A549 (cell line): Measurements from ENCODE around the gene JAZF1. TPM values are rescaled to one million over a fixed set of nuclear protein-coding genes. Genes with fewer than 3 reads are reported as not detected.

Experiments
- ATAC-seq, 2 experiments: fragments of 200-7000 bp in 1 of 2; fragments of >200 bp in 1 of 2; cut with Nextera tagmentation in 1 of 2; cut with Tn5 transposase in 1 of 2; 3 replicates each; pipeline versions ENCODE4 v1.8.0 to v1.9.1; 2018 to 2020; ENCODE audit warnings: mild to moderate bottlenecking in 1 of 2, moderate library complexity in 1 of 2
- CTCF ChIA-PET: fragments of 300-600 bp; sonication (Branson Sonifier 250); formaldehyde crosslinking; extraction: SDS; loops from one replicate; lab custom pipeline; 2021; ENCODE audit warnings: antibody characterized with exemption, inconsistent platforms; lab: Yijun Ruan, JAX
- POLR2A ChIA-PET: fragments of 350-600 bp; formaldehyde crosslinking; extraction: SDS; loops from one replicate; lab custom pipeline; 2021; ENCODE audit warnings: antibody characterized with exemption, inconsistent platforms; lab: Yijun Ruan, JAX
- DNase-seq, 2 experiments: peaks; one replicate each; pipeline versions ENCODE4 v3.0.0 to v3.0.0-alpha.2; 2011 to 2016; ENCODE audit warnings: low read depth in 1 of 2, low spot score in 1 of 2
- FAIRE-seq: peaks from 2 replicates; lab custom pipeline; 2011; peaks lifted over from hg19 to GRCh38; lab: Jason Lieb, UNC
- H3K27ac ChIP-seq, 2 experiments: fragments of >200 bp; sonication (Bioruptor Twin); formaldehyde crosslinking; 3 replicates each; pipeline ENCODE4 v1.5.1; 2016 to 2017
- H3K4me1 ChIP-seq: fragments of >200 bp; sonication (Bioruptor Twin); formaldehyde crosslinking; 3 replicates; pipeline ENCODE4 v1.6.1; 2016
- H3K4me2 ChIP-seq: fragments of >200 bp; sonication (Bioruptor Twin); formaldehyde crosslinking; 3 replicates; pipeline ENCODE4 v1.6.1; 2016
- H3K4me3 ChIP-seq: fragments of >200 bp; sonication (Bioruptor Twin); formaldehyde crosslinking; 3 replicates; pipeline ENCODE4 v1.5.1; 2016
- H3K9me3 ChIP-seq: fragments of >200 bp; sonication (Bioruptor Twin); formaldehyde crosslinking; 3 replicates; pipeline ENCODE4 v1.6.1; 2016
- BHLHE40 ChIP-seq: IDR thresholded peaks from 2 replicates; pipeline ENCODE4 v1.6.1; 2012; ENCODE audit warnings: low read depth, low read length, inconsistent platforms
- EHF ChIP-seq: fragments of 250-450 bp; sonication (Bioruptor Pico); IDR thresholded peaks from 2 replicates; pipeline ENCODE4 v1.5.0; 2020; ENCODE audit warnings: mild to moderate bottlenecking
- ESRRA ChIP-seq: fragments of 150-350 bp; IDR thresholded peaks from 2 replicates; pipeline ENCODE4 v1.6.1; 2014; ENCODE audit warnings: mild to moderate bottlenecking, low read length, borderline replicate concordance
- FOSL2 ChIP-seq, 2 experiments: fragments of 450-650 bp in 1 of 2; fragments of >200 bp in 1 of 2; sonication (Bioruptor Twin) in 1 of 2; formaldehyde crosslinking; IDR thresholded peaks; 2 replicates each; pipeline versions ENCODE4 v1.5.0 to v1.6.1; 2016 to 2020; ENCODE audit warnings: mild to moderate bottlenecking in 1 of 2, moderate library complexity in 1 of 2
- KDM5A ChIP-seq: fragments of 200-600 bp; sonication (generic); IDR thresholded peaks from 2 replicates; pipeline ENCODE4 v1.6.1; 2016; ENCODE audit warnings: antibody characterized with exemption, mild to moderate bottlenecking
- MAFK ChIP-seq: fragments of 450-650 bp; IDR thresholded peaks from 2 replicates; pipeline ENCODE4 v1.6.1; 2014; ENCODE audit not compliant: partially characterized antibody
- POLR2A ChIP-seq: IDR thresholded peaks from 2 replicates; pipeline ENCODE4 v1.6.1; 2012; ENCODE audit warnings: mild to moderate bottlenecking, low read length
- POLR2AphosphoS2 ChIP-seq: conservative IDR thresholded peaks from 2 replicates; pipeline ENCODE4 v1.6.1; 2012; ENCODE audit warnings: low read length, improper control_type of control experiment, inconsistent platforms
- ZSCAN20 ChIP-seq: fragments of 250-450 bp; sonication (Bioruptor Pico); IDR thresholded peaks from 2 replicates; pipeline ENCODE4 v1.8.0; 2022; ENCODE audit warnings: mild to moderate bottlenecking, moderate library complexity
- WGBS: methylation state at CpG from one replicate; pipeline ENCODE4 v1.1.6; 2017; ENCODE audit errors: missing lambda C conversion rate; 5-methylcytosine and 5-hydroxymethylcytosine counted together
- polyA plus RNA-seq, 4 experiments: library from polyadenylated mRNA; depleted of rRNA in 3 of 4; stranded (reverse); fragments of >200 nt; fragmentation: RNase III in 1 of 4; extraction: RNeasy Plus Mini Kit Qiagen cat#74134 plus additional on column Dnase treatment in 1 of 4; gene quantifications; 2 replicates in 3 of 4; 3 replicates in 1 of 4; pipeline ENCODE4 v1.2.3, GENCODE V29; 2011 to 2017
- TF ChIP-seq, protein P1 (sequence below): fragments of 250-450 bp; sonication (Bioruptor Pico); IDR thresholded peaks from 2 replicates; pipeline ENCODE4 v1.5.0; 2021; ENCODE audit warnings: mild to moderate bottlenecking, moderate library complexity, borderline replicate concordance
- TF ChIP-seq, protein P2 (sequence below): fragments of 250-450 bp; sonication (Bioruptor Pico); IDR thresholded peaks from 2 replicates; pipeline ENCODE4 v1.5.0; 2020; ENCODE audit warnings: low read depth, mild to moderate bottlenecking, moderate library complexity
- TF ChIP-seq, protein P3 (sequence below): fragments of >200 bp; sonication (Bioruptor Twin); formaldehyde crosslinking; IDR thresholded peaks from 2 replicates; pipeline ENCODE4 v1.6.1; 2016
- TF ChIP-seq, protein P4 (sequence below): IDR thresholded peaks from 2 replicates; pipeline ENCODE4 v1.6.1; 2012; ENCODE audit warnings: low read depth, borderline replicate concordance
- TF ChIP-seq, protein P5 (sequence below): fragments of >200 bp; sonication (Bioruptor Twin); formaldehyde crosslinking; IDR thresholded peaks from 3 replicates; pipeline ENCODE4 v1.6.1; 2016
- TF ChIP-seq, protein P6 (sequence below): fragments of 200-600 bp; sonication (generic); IDR thresholded peaks from 2 replicates; pipeline ENCODE4 v1.6.1; 2016; ENCODE audit warnings: antibody characterized with exemption, mild to moderate bottlenecking, moderate library complexity

Gene JAZF1
- polyA plus RNA-seq, 2 of the 4 experiments (the other 2 are of a cell fraction), result 1.9 to 2.8 TPM

DNA sequence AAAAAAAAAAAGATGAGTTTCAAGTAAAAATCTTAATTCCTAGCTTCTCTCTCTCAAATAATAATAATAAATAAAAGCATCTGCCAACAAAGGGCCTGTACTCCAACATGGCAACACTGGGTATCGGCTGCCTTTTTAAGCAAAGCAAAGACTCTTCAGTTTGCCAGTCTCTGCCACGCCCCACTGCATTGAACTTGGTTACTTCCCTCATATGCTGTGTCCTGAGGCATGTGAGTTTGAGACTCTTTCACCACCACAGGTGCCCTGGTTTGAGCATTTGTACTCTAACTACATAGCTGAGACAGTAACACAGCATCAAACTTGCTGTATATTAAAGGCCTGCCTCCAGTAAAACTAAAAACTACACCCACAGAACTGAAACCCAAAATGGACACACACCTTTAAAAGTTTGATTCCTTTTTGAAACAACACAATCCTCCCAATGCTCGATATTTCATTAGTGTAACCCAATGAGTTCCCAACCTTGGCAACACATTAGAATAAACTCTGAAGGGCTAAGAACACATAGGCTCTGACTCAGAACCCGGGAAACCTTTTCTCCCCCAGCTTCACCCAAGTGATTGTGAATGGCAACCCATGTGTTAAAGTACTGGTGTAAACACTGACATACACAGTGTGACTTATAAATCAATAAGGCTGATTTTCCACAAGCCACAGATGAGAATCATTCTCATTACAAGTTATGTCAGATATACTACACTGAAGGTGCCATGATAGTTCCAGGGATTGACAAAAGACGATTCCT lies 12.0 kb downstream of the JAZF1 start (continued):
- TF ChIP-seq EHF (CRISPR knock-in tag) (no peak), BHLHE40 (no peak)

DNA sequence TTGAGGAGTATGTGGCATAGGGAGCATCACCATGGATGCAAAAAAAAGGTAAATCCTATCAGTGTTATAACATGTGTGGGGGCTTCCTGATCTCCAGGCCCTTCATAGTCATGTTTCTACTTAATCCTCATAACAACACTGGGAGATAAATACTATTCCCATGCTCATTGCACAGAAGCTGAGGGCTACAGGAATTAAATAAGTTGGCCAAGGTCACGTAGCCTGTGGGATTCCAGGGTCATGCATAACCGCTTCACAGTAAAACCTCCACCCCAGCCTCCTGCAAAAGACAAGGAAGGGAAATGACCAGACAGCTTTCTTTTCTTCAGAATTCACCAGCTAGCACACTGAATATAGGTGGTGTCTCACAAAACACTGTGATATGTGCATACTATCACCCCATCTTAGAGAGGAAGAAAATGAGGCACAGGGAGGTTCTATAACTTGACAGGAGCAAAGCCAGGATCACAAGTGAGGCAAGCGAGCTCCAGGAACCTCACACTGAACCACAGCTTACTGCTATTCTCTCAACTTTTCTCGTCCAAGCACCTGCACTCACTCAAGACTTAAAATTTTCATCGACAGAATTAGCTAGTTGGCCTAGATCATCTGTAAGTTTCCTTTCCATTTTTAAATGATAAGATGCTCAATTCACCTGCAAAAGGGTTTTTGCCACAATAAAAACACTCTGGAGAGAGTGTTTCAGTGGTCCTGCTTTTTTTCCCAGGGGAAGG lies 13.4 kb downstream of the JAZF1 start:
- CTCF ChIA-PET, result interaction anchor here (1.6 kb wide), 1 partner anchor 756 kb away, joined by 3 read pairs; no protein-coding TSS in a partner anchor
- POLR2A ChIA-PET, result no interaction called here
- H3K4me2 ChIP-seq, result no peak overlapping the region
- peaks cover 13% of the 10 kb centered on the region; the same call in 2 of the 3 replicates for H3K4me1 ChIP-seq
- 84% methylated on average over 5 of the region's 5 CpGs for WGBS
- H3K27ac ChIP-seq, result no peak overlapping the region
- ATAC-seq (no peak), DNase-seq (no peak), FAIRE-seq (no peak)
- H3K4me3 ChIP-seq, result no peak overlapping the region
- TF ChIP-seq, protein P1, sequence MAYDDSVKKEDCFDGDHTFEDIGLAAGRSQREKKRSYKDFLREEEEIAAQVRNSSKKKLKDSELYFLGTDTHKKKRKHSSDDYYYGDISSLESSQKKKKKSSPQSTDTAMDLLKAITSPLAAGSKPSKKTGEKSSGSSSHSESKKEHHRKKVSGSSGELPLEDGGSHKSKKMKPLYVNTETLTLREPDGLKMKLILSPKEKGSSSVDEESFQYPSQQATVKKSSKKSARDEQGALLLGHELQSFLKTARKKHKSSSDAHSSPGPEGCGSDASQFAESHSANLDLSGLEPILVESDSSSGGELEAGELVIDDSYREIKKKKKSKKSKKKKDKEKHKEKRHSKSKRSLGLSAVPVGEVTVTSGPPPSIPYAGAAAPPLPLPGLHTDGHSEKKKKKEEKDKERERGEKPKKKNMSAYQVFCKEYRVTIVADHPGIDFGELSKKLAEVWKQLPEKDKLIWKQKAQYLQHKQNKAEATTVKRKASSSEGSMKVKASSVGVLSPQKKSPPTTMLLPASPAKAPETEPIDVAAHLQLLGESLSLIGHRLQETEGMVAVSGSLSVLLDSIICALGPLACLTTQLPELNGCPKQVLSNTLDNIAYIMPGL (CRISPR knock-in tag), result no peak
- TF ChIP-seq, protein P2, sequence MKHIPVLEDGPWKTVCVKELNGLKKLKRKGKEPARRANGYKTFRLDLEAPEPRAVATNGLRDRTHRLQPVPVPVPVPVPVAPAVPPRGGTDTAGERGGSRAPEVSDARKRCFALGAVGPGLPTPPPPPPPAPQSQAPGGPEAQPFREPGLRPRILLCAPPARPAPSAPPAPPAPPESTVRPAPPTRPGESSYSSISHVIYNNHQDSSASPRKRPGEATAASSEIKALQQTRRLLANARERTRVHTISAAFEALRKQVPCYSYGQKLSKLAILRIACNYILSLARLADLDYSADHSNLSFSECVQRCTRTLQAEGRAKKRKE (CRISPR knock-in tag), result no peak
- TF ChIP-seq EHF (CRISPR knock-in tag), result no peak
- no peak for TF ChIP-seq MAFK
- TF ChIP-seq, protein P3, sequence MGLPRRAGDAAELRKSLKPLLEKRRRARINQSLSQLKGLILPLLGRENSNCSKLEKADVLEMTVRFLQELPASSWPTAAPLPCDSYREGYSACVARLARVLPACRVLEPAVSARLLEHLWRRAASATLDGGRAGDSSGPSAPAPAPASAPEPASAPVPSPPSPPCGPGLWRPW, result no peak
- TF ChIP-seq, protein P4, sequence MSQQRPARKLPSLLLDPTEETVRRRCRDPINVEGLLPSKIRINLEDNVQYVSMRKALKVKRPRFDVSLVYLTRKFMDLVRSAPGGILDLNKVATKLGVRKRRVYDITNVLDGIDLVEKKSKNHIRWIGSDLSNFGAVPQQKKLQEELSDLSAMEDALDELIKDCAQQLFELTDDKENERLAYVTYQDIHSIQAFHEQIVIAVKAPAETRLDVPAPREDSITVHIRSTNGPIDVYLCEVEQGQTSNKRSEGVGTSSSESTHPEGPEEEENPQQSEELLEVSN, result no peak
- TF ChIP-seq, protein P5, sequence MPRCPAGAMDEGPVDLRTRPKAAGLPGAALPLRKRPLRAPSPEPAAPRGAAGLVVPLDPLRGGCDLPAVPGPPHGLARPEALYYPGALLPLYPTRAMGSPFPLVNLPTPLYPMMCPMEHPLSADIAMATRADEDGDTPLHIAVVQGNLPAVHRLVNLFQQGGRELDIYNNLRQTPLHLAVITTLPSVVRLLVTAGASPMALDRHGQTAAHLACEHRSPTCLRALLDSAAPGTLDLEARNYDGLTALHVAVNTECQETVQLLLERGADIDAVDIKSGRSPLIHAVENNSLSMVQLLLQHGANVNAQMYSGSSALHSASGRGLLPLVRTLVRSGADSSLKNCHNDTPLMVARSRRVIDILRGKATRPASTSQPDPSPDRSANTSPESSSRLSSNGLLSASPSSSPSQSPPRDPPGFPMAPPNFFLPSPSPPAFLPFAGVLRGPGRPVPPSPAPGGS, result no peak
- no peak for TF ChIP-seq FOSL2 (IDR thresholded peaks at IDR 0.05)
- no peak for TF ChIP-seq FOSL2 (CRISPR knock-in tag; IDR thresholded peaks at IDR 0.05)
- no peak for TF ChIP-seq ZSCAN20 (CRISPR knock-in tag)
- no peak for TF ChIP-seq POLR2A
- TF ChIP-seq KDM5A, result no peak
- TF ChIP-seq, protein P6, sequence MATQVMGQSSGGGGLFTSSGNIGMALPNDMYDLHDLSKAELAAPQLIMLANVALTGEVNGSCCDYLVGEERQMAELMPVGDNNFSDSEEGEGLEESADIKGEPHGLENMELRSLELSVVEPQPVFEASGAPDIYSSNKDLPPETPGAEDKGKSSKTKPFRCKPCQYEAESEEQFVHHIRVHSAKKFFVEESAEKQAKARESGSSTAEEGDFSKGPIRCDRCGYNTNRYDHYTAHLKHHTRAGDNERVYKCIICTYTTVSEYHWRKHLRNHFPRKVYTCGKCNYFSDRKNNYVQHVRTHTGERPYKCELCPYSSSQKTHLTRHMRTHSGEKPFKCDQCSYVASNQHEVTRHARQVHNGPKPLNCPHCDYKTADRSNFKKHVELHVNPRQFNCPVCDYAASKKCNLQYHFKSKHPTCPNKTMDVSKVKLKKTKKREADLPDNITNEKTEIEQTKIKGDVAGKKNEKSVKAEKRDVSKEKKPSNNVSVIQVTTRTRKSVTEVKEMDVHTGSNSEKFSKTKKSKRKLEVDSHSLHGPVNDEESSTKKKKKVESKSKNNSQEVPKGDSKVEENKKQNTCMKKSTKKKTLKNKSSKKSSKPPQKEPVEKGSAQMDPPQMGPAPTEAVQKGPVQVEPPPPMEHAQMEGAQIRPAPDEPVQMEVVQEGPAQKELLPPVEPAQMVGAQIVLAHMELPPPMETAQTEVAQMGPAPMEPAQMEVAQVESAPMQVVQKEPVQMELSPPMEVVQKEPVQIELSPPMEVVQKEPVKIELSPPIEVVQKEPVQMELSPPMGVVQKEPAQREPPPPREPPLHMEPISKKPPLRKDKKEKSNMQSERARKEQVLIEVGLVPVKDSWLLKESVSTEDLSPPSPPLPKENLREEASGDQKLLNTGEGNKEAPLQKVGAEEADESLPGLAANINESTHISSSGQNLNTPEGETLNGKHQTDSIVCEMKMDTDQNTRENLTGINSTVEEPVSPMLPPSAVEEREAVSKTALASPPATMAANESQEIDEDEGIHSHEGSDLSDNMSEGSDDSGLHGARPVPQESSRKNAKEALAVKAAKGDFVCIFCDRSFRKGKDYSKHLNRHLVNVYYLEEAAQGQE, result no peak
- no peak for TF ChIP-seq POLR2AphosphoS2
- TF ChIP-seq ESRRA, result no peak
- H3K9me3 ChIP-seq, result no peaks in the 10 kb centered on the region
